GM19240 (cell line): ENCODE measurements around the gene UCMA.

Experiments
- DNase-seq: peaks from one replicate; pipeline ENCODE4 v3.0.0; 2011; ENCODE audit warnings: low spot score; ENCODE audit not compliant: insufficient read length

Gene UCMA

DNA sequence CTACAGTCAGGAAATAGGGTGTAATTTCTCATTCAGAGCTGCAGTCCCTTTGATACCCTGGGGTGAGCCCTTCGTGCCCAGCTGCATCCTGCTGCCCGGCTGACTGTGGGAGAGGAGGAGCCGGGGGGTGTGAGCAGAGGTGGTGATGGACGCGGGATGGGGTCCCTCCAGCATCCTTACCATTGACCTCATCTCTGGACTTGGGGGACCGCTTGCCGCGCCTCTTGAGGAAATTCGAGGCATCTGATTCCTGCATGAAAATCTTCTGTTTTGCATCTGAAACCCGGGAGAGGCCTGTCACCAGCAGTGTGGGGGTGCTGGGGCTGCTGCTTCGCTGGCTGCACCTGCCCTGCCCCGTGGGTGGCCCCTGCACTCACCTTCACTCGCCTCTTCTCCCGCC is 816 bp downstream of the UCMA start:
- DNase-seq, result no peak

DNA sequence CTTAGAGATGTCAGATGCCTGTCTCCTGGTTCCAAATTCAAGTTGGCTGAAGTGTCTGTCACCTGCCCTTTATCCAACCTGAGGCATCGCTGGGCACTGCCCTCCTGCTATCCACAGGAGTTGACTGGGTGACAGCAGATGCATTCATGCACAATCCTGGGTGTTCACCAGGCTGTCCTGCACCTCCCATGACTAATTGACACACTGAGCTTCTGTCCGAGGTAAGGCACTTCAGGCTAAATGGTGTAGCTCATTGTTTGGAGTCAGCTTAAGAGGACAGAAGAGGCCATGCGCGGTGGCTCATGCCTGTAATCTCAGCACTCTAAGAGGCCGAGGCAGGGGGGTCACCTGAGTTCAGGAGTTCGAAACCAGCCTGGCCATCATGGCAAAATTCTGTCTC is 2.4 kb downstream of the UCMA start:
- no peak for DNase-seq

DNA sequence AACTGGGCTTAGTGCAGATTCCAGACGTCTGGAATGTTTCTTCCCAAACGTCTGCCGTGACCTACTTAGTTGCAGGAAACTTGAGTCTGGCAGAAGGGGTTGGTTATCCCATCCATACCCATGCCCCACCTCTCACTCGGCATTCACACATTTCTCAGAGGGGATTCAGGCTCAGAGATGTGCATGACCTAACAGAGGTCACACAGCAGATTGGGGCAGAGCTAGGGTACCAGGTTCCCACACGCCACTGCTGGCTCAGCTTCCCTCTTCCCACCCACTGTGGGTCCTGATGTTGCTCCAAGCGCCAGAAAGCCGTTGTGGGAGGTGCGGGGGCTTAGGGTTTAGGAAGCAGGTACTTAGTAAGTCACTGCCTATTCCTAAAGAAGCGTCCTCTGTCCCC is 3.0 kb downstream of the UCMA start:
- no peak for DNase-seq

DNA sequence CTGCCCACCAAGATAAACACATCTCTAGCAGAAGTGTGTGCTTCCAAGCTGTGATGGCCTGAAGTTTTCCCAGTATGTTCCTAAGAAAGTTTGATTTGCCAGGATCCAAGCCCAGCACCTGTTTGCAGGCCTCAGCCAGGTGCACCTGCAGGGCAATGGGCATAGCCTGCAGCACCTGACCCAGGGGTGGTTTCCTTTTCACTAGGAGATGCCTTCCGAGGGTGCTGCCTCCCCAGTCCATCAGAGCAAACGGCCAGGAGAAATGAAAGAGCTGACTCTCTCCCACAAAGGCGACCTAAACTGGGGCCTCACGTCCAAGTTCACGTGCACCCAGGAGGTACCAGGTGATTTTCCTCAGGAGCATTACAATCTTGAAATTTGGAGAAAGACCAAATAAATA is 7.1 kb downstream of the UCMA start:
- no peak for DNase-seq

DNA sequence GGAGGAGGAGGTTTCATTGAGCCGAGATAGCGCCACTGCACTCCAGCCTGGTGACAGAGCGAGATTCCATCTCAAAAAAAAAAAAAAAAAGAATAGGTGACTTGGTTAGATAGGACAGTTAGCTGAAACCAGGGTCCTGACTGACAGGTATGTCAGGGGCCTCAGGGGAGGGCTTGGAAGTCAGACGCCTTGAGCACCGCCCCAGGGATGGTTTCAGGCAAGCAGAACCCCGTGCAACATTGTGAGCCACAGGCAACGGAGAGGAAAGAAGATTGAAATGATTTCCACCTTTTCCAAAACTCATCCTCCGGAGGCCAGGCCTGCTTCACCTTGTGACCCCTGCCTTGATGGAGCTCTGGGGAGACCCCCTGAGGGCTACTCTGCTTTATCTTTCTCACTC is 8.6 kb downstream of the UCMA start:
- no peak for DNase-seq

DNA sequence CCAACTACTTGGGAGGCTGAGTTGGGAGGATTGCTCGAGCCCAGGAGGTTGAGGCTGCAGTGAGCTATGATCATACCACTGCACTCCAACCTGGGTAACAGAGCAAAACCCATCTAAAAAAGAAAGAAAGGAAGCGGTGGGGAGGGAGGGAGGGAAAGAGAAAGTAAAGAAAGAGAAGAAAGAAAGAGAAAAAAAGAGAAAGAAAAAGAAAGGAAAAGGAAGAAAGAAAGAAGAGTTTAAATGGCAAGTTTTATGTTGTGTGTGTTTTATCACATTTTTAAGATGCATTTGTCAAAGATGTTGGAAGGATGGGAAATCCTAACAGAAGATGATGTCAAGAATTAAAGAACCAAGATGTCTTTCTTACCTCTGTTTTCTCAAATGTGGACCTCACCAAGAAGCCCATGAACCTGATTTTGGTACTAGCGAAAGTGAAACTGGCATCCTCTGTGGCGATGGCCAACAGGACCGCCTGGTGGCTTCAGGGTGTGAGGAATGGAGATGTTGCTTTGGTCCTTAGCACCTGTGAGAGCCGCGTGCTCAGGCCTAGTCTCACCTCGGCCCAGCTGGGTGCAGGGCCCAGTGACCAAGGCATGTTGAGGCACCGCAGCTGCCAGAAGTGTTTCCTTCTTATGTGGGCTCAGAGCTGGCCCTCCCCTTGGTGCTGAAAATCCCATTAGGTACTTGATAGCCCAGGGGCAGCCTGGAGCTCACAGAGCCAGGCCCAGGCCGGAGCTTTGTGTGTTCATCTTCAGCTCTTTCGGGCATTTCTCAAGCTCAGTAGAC is 9.8 kb downstream of the UCMA start:
- DNase-seq, result no peak

DNA sequence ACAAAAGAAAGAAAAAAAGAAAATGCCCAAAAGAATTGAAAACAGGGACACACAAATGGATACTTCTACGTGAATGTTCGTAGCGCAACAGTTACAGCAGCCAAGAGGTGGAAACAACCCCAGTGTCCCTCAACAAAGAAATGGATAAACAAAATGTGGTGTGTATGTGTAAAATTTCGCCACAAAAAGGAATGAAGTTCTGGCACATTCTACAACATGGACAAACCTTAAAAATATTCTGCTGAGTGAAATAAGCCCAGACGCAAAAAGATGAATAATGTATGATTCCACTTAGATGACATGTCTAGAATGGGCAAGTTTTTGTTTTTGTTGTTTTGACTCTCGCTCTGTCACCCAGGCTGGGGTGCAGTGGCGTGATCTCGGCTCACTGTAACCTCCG is 10.9 kb downstream of the UCMA start:
- no peak for DNase-seq

DNA sequence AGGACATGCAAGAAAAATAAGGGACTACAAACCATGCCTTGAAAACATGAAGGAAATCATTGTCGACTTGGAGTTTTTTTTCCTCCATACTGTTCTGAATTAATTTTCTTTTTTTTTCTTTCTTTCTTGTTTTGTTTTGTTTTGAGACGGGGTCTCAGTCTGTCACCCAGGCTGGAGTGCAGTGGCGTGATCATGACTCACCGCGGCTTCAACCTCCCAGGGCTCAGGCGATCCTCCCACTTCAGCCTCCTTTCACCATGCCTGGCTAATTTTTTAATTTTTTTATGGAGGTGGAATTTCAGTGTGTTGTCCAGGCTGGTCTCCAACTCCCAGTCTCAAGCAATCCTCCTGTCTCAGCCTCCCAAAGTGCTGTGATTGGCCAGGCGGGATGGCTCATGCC is 11.6 kb downstream of the UCMA start:
- DNase-seq, result no peak

DNA sequence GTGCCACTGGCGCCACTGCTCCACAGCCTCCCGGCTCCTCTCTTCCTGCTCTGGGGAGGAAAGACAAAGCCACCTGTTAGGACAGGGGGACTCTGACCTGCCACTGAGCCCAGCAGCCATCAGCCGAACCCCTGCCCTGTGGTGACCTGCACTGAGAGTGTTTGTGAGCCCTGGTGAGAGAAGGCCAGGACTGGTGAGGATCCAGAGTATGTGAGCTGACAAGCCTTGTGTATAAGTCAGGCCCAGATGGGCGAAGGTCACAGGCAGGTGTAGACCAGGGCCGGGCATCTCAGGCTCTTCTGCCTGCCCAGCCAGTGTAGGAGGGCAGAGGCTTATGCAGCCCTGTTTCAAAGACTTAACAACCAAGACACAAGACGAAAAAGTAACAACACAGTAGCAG is 12.0 kb downstream of the UCMA start:
- DNase-seq, result no peak

DNA sequence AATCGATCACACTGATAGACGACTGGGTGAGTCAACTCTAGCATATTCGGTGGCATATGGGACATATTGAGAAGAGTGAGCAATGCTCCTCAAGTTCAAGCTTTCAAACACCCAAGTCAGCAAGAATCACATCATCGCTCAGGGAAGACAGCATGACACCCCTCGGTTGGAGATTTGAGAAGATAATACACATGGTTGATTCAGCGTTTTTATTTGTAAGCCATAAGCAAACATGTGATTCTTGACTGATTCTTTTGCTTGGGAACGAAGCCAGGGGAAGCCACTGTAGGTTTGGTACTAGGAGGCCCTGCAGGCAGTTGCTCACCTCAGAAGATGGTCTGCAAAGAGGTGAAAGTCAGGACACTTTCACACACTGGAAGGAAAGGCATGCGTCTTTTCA is 12.6 kb downstream of the UCMA start:
- DNase-seq, result no peak

DNA sequence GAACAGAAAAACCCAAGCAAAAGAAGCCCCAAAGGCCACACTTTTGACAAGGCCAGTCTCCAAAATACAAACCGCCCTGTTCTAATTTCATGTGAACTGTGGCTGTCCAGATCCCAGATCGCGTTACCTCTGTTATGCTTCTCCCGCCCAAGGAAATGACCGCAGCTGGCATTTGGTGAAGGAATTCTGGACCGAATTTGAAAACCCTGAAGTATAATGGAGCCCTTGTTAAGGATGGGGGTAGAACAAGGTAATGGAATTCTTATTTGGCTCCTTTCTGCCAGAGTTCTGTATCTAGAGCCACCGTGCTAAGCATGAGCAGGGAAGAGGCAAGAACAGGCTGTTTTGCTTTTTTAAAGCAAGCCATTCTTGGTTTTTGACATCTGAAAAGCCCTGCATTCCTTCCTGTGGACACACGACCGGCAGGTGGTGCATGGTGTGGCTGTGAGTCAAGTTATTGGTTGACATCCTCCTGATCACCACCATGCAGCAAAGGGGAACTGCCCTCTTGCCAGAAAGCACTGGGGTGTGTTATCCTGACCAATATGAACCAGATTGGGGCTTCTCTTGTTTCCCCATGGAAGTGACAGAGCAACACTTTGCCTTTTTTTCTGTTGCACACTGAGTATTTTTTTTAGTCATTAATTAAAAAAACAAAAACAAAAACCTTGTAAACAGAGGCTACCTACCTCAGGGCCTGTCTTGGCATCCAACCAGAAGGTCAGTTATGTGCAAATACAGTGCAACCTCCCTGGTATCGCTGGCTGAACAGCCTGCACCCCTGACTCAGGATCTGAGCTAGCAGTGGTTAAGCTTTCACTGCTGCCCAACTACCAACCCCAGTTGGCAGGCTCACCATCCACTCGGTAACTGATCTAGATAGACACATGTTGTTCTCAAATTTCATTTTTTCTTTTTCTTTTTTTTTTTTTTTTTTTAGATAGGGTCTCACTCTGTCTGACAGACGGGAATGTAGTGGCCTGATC is 14.2 kb downstream of the UCMA start:
- peak; percentile 49 for DNase-seq

DNA sequence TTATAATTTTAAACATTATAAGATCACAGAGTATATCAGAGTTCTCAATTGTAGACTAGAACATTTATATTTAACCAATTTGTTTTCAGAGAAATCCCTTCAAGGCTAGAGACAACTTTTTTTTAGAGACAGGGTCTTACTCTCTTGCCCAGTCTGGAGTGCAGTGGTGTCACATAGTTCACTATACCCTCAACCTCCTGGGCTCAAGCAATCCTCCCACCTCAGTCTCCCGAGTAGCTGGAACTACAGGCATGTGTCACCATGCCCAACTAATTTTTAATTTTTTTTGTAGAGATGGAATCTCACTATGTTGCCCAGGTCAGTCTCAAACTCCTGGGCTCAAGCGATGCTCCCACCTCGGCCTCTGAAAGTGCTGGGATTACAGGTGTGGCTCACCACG is 15.3 kb downstream of the UCMA start:
- no peak for DNase-seq

DNA sequence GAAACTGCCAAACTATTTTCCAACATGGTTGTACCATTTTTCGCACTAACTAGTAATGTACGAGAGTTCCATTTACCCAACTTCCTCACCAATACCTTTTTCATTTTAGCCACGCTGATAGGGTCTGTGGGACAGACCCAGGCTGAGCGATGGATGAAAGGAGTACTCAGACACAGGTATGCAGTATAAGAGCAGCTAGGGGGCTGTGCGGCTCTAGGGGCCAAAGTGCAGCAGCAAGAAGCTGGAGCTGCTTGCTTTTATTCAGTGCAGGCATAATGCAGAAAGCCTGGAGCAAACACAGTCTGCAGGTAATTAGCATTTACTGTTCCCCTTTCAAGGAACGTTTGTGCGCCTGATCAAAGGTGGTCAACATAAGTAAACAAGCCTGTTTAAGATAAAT is 21.0 kb downstream of the UCMA start:
- no peak for DNase-seq

DNA sequence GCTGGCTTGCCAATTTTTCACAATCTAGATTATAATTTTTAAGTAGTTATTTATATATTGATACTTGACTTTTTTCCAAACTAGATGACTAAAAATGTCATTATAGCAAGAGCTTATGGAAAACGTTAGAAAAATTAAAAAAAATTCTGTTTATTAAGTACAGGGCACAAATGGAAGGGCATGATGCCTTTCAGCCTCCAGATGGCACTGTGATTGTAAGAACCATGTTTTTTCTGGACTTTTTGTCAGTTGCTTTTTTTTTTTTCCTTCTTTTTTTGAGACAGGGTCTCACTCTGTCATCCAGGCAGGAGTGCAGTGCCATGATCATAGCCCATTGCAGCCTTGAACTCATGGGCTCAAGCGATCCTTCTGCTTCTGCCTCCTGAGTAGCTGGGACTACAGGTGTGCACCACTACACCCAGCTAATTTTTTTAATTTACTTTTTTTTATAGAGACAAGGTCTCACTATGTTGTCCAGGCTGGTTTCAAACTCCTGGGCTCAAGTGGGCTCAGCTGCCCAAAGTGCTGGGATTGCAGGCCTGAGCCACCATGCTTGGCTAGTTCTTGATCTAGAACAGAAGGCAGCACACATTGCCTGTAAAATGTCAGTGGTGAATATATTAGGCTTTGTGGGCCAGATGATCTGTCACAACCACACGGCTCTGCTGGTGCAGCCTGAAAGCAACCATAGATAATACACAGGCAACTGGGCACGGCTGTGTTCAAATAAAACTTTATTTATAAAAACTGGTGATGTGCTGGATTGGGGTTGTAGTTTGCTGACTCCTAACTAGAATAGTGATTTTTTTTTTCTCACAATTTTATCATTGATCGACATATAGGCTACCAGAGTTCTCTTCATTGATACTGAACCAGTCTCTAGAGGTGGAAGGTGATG is 27.4 kb downstream of the UCMA start:
- DNase-seq, result no peak

DNA sequence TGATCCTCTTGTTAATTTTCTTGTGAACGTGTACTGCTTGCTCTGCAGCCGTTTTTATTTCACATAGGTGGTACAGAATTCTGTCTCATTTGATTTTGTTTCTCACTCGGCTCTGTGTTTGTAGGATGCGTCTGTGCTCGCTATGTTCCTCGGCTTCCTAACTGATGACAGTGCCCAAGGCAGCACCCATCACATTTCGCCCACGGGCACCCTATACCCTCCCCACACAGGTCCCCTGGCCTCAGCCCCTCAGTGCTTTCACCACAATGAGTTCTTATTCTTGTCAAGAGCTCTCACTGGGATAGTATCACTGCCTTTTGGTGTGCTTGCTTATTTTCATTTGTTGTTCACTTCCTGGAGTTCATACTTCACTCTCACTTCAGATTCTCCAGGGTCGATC is 28.1 kb downstream of the UCMA start:
- no peak for DNase-seq

DNA sequence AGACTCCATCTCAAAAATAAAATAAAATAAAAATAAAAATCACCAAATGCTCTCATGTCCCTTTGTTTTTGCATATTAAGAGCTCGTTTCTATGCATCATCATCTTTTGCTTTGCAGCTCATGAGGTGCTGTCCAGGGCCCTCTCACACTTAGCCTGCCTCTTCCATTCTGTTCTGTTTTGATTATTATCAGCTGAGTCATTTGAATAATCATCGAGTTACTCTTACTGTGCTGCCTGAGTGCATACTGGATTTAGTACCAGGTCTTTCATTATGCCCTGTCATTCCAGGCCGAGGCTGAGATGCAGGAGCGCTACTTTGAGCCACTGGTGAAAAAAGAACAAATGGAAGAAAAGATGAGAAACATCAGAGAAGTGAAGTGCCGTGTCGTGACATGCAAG is 33.0 kb downstream of the UCMA start:
- DNase-seq, result no peak

DNA sequence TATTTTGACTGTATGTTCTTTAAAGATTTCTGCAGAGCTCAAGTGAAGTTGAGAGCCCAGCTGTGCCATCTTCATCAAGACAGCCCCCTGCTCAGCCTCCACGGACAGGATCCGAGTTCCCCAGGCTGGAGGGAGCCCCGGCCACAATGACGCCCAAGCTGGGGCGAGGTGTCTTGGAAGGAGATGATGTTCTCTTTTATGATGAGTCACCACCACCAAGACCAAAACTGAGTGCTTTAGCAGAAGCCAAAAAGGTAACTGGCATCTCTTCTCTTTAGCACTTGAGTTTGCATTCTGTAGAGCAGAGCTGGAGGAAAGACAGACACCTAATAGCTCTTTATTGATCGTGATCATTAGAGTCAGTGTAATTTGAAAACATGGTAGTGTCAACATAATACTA is 39.2 kb downstream of the UCMA start:
- no peak for DNase-seq

DNA sequence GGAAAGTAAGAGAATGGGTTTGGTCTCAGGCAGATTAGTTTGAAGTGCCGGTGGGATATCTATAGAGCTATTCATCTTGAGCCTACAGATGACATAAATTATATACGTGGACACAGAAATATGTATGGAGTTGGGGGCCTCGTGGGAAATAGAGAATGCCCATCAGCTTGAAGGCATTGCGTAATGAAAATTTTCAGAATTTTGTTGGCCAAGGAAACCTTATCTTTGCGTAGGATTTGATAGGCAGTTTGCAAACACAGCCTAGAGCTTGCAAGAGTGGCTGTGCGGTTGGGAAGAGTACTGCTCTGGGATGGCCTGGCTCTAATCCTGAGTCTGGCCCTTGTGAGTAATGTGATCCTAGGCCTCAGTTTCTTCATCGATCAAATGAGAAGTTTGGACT is 40.5 kb downstream of the UCMA start:
- DNase-seq, result no peak

DNA sequence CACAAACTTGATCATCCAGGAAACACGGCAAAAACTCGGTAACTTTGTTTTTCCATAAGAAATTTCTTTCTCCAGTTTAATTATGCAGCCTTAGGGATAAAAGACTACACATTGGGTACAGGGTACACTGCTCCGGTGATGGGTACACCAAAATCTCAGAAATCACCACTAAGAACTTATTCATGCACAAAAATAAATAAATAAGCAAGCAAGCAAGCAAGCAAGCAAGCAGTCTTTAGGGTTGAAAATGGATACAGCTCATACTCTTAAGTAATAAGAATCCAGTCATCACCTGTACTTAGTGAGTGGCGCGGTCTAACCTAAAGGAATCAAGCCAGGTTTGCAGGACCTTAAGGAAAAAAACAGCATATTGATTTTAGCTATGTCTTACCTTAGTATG is 42.8 kb downstream of the UCMA start:
- DNase-seq, result no peak

DNA sequence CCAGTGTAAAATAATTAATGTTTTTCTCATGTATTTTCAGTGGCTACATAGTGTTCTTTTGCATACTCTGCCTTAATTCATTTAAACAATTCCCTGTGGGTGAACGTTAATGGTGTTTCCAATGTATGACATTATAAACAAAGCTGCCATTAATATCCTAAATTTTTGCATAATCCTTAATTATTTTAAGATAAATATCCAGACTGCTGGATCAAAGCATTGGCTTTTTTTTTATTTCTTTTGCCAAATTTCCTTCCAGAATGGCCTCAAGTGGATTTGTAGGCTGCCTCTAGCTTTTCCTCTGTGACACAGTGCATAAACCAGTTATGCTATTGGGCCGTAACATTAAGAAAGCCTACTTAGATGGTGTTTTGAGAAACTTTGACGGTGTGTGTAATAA is 43.4 kb downstream of the UCMA start:
- no peak for DNase-seq

DNA sequence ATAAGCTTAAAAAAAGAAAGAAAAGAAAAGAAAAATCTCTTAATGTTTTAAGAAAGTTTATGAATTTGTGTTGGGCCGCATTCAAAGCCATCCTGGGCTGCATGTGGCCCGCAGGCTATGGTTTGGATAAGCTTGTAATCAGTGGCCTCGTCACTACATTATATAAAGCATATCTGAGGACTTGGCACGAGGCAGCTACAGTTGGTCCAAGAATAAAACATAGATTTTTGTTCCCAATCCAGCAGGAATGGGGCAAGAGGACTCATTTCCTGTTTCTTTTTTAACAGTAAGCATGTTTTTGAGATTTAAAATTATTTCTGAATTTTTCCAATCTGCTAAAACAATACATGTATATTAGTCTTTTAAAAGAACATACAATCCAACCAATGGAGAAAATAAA is 44.2 kb downstream of the UCMA start:
- DNase-seq, result no peak

DNA sequence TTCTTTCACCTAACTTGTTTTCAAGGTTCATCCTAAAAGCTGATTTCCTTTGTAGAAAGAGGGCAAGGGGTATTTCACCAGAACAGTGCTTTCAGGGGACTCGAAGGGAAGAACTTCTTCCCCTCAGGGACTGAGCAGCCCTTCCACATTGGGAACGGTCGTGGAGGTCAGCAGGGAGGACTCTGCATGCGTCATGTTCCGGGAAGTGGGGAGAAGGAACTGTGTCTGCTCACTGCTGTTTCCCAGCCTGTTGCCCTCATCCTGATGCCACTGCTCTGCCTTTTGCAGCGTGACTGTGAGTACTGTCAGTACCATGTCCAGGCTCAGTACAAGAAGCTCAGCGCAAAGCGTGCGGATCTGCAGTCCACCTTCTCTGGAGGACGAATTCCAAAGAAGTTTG is 45.6 kb downstream of the UCMA start:
- DNase-seq, result no peak
